Measurements from ENCODE around the gene ZGRF1.

DNA sequence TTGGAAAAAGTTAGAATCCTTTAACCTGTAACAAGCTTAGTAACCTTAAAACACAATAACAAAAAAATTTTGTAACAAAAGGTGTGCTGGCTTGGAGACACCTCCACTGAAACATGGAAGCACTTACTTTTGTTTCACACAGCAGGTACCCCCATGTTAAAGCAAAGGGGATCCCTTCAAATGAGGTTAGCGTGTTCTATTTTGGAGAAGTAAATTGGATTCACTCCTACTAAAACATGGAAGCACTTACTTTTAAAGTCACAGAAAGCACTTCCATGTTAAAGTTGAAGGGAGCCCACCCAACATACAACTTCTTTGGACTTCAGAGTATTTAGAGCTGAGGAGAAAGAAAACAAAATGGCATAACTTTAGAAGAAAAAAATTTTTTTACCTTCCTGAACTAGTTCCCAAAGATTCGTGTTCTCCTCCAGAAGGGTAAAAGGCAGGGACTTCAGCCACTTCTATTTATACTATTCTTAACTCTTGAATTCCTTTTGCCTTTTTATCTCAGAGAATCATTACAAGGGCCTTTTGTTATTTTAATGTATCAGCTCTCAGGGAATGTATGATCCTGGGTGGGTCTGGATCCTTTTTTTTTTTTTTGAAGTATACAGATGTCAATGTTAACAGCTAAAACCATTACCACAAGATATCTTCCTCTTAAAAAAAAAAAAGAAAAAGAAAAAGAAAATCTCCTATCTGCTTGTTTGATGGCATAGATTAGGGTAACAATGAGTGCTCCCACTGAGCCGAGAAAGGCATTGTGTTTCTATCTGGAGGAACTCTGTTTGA lies 11.8 kb upstream of the ZGRF1 start:
- no peak for TF ChIP-seq POLR2A (IDR thresholded peaks at IDR 0.05)
- TF ChIP-seq, protein P1, sequence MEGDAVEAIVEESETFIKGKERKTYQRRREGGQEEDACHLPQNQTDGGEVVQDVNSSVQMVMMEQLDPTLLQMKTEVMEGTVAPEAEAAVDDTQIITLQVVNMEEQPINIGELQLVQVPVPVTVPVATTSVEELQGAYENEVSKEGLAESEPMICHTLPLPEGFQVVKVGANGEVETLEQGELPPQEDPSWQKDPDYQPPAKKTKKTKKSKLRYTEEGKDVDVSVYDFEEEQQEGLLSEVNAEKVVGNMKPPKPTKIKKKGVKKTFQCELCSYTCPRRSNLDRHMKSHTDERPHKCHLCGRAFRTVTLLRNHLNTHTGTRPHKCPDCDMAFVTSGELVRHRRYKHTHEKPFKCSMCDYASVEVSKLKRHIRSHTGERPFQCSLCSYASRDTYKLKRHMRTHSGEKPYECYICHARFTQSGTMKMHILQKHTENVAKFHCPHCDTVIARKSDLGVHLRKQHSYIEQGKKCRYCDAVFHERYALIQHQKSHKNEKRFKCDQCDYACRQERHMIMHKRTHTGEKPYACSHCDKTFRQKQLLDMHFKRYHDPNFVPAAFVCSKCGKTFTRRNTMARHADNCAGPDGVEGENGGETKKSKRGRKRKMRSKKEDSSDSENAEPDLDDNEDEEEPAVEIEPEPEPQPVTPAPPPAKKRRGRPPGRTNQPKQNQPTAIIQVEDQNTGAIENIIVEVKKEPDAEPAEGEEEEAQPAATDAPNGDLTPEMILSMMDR (IDR thresholded peaks at IDR 0.05), result no peak
- no peak for TF ChIP-seq POLR2AphosphoS5 (IDR thresholded peaks at IDR 0.05)
- no peak for TF ChIP-seq EP300 (IDR thresholded peaks at IDR 0.05)

All from upper lobe of left lung (tissue), 4 donors.